ENCODE results near the gene MRS2.

MRS2 gene

DNA sequence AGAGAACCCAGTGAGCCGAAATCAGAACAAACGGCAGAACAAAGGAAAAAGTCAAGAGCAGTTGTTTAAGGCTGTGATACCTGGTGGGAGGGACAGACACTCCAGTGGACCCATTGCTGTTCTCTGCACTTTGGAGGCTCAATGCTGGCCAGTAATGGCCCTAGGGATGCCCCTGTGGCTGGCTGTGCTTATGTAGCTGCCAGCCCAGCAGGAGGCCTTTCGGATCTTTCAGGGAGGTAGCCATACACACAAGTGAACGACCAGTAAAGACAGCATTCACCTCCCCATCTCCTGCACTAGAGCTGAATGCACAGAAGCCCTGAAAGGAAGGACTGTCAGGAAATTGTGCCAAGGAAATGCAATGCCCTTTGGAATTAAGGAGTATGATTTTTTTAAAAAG, 52.3 kb downstream of the MRS2 start:
- no peaks in the 10 kb centered on the region for H3K36me3 ChIP-seq (ENCODE audit: insufficient read depth)
- no peak overlapping the region for H3K9ac ChIP-seq
- no peak overlapping the region for H2AFZ ChIP-seq (ENCODE audit: low read depth)
- no peaks in the 10 kb centered on the region for H3K27me3 ChIP-seq (ENCODE audit: insufficient read depth, low read depth)
- H3K4me2 ChIP-seq: no peak overlapping the region
- H4K20me1 ChIP-seq (ENCODE audit: insufficient read depth): no peaks in the 10 kb centered on the region
- no peak overlapping the region for H3K4me3 ChIP-seq (IDR thresholded peaks at IDR 0.05; ENCODE audit: insufficient read depth, low read depth, low read length)
- TF ChIP-seq, protein P1, sequence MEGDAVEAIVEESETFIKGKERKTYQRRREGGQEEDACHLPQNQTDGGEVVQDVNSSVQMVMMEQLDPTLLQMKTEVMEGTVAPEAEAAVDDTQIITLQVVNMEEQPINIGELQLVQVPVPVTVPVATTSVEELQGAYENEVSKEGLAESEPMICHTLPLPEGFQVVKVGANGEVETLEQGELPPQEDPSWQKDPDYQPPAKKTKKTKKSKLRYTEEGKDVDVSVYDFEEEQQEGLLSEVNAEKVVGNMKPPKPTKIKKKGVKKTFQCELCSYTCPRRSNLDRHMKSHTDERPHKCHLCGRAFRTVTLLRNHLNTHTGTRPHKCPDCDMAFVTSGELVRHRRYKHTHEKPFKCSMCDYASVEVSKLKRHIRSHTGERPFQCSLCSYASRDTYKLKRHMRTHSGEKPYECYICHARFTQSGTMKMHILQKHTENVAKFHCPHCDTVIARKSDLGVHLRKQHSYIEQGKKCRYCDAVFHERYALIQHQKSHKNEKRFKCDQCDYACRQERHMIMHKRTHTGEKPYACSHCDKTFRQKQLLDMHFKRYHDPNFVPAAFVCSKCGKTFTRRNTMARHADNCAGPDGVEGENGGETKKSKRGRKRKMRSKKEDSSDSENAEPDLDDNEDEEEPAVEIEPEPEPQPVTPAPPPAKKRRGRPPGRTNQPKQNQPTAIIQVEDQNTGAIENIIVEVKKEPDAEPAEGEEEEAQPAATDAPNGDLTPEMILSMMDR (conservative IDR thresholded peaks at IDR 0.05; ENCODE audit: low read depth, low read length): no peak
- H3K79me2 ChIP-seq (ENCODE audit: insufficient read depth, low read depth): no peaks in the 10 kb centered on the region
- H3K27ac ChIP-seq: no peak overlapping the region
- no peaks in the 10 kb centered on the region for H3K4me1 ChIP-seq (ENCODE audit: low read depth, poor library complexity, severe bottlenecking)

DNA sequence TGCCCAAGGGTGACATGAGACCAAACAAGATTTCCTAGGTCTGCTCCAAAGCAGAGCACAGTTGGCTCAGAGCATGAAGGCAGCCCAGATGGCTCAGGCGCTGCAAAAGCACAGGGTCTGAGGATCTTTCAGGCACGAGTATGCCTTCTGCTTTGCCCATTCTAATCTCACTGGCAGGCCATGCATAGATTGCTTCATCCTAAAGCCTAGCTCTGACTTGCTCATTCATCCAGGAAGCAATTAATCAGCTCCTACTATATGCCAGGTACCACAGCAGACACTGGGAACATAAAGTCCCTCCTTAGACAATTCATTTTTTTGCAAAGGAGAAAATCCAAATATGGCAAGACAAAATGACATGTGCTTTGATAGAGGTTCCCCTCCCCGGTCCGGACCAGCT, 55.4 kb downstream of the MRS2 start:
- Histone ChIP-seq H3K36me3 (ENCODE audit: insufficient read depth) (no peaks in the 10 kb centered on the region), H2AFZ (ENCODE audit: low read depth) (no peak overlapping the region), H3K27ac (no peak overlapping the region), H3K9ac (no peak overlapping the region), H3K79me2 (ENCODE audit: insufficient read depth, low read depth) (no peaks in the 10 kb centered on the region), H3K4me3 (IDR thresholded peaks at IDR 0.05; ENCODE audit: insufficient read depth, low read depth, low read length) (no peak overlapping the region), H3K4me1 (ENCODE audit: low read depth, poor library complexity, severe bottlenecking) (no peaks in the 10 kb centered on the region), H3K4me2 (no peak overlapping the region), H4K20me1 (ENCODE audit: insufficient read depth) (no peaks in the 10 kb centered on the region), H3K27me3 (ENCODE audit: insufficient read depth, low read depth) (no peaks in the 10 kb centered on the region)
- TF ChIP-seq, protein P1 (conservative IDR thresholded peaks at IDR 0.05; ENCODE audit: low read depth, low read length): no peak

DNA sequence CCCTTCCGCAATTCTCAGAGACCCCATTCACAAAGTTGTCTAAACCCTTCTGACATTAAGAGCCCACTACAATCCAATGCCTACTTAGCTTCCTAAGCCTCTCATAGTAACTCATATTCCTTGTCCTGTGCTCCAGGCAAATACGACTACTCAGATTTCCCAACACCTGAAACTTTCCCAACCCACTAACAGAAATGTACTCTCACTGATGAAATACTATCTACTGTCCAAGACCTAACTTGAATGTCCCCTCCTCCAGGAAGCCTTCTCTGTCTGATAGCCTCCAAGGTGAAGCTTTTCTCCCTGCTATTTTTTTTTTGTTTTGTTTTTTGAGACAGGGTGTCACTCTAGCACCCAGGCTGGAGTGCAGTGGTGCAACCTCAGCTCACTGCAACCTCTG, 56.2 kb downstream of the MRS2 start:
- H2AFZ ChIP-seq (ENCODE audit: low read depth): no peak overlapping the region
- no peaks in the 10 kb centered on the region for H4K20me1 ChIP-seq (ENCODE audit: insufficient read depth)
- H3K79me2 ChIP-seq (ENCODE audit: insufficient read depth, low read depth): no peaks in the 10 kb centered on the region
- no peaks in the 10 kb centered on the region for H3K36me3 ChIP-seq (ENCODE audit: insufficient read depth)
- no peaks in the 10 kb centered on the region for H3K4me1 ChIP-seq (ENCODE audit: low read depth, poor library complexity, severe bottlenecking)
- TF ChIP-seq, protein P1 (conservative IDR thresholded peaks at IDR 0.05; ENCODE audit: low read depth, low read length): no peak
- no peak overlapping the region for H3K9ac ChIP-seq
- H3K4me3 ChIP-seq (IDR thresholded peaks at IDR 0.05; ENCODE audit: insufficient read depth, low read depth, low read length): no peak overlapping the region
- no peak overlapping the region for H3K4me2 ChIP-seq
- H3K27me3 ChIP-seq (ENCODE audit: insufficient read depth, low read depth): no peaks in the 10 kb centered on the region
- H3K27ac ChIP-seq: no peak overlapping the region

DNA sequence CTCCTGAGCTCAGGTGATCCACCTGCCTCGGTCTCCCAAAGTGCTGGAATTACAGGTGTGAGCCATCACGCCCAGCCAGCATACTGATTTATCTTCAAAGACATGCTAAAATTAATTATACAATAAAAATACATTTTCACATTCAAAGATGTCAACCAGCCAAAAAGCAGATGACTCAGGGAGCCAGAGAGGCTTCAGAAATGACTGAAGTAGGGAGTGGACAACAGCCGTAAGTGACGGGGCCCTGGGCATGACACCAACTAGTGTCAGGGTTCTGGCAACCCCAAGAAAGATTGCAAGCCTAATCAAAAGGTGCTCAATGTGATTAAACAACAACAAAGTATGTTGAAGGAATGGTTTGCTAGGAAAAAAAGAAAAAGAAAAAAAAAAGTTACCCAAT, 58.2 kb downstream of the MRS2 start:
- no peak overlapping the region for H3K9ac ChIP-seq
- no peaks in the 10 kb centered on the region for H3K4me1 ChIP-seq (ENCODE audit: low read depth, poor library complexity, severe bottlenecking)
- no peaks in the 10 kb centered on the region for H4K20me1 ChIP-seq (ENCODE audit: insufficient read depth)
- no peak overlapping the region for H3K27ac ChIP-seq
- no peaks in the 10 kb centered on the region for H3K36me3 ChIP-seq (ENCODE audit: insufficient read depth)
- H3K4me3 ChIP-seq (IDR thresholded peaks at IDR 0.05; ENCODE audit: insufficient read depth, low read depth, low read length): no peak overlapping the region
- no peak overlapping the region for H3K4me2 ChIP-seq
- H3K27me3 ChIP-seq (ENCODE audit: insufficient read depth, low read depth): no peaks in the 10 kb centered on the region
- H3K79me2 ChIP-seq (ENCODE audit: insufficient read depth, low read depth): no peaks in the 10 kb centered on the region
- TF ChIP-seq, protein P1 (conservative IDR thresholded peaks at IDR 0.05; ENCODE audit: low read depth, low read length): no peak
- H2AFZ ChIP-seq (ENCODE audit: low read depth): no peak overlapping the region

Measured in KMS-11 (cell line).